ENCODE results near the gene NTMT1. TPM values are rescaled to one million over a fixed set of nuclear protein-coding genes. Genes with fewer than 3 reads are reported as not detected.
"Not testable (repeated sequence)": the region's sequence is repeated elsewhere in the genome, so short reads cannot be mapped to it uniquely, and the experiment has no call there.

Gene NTMT1
- total RNA-seq, 2 experiments from 2014 or later: 78.8 to 79.4 TPM

GRCh38 chr9:129646654-129647053 lies 20.7 kb downstream of the NTMT1 start:
- H3K27ac Mint-ChIP-seq: no peak overlapping the region
- no peaks in the 10 kb centered on the region for H3K36me3 Mint-ChIP-seq
- no peaks in the 10 kb centered on the region for H3K9me3 Mint-ChIP-seq
- no peak for DNase-seq
- H3K4me1 Mint-ChIP-seq: peaks cover 2% of the 10 kb centered on the region
- H3K4me3 Mint-ChIP-seq: no peak overlapping the region
- no peaks in the 10 kb centered on the region for H3K27me3 Mint-ChIP-seq

GRCh38 chr9:129647635-129648034 lies 21.7 kb downstream of the NTMT1 start:
- no peaks in the 10 kb centered on the region for H3K9me3 Mint-ChIP-seq
- no peak overlapping the region for H3K4me3 Mint-ChIP-seq
- no peak for DNase-seq
- H3K4me1 Mint-ChIP-seq: no peaks in the 10 kb centered on the region
- no peaks in the 10 kb centered on the region for H3K27me3 Mint-ChIP-seq
- no peak overlapping the region for H3K27ac Mint-ChIP-seq
- H3K36me3 Mint-ChIP-seq: no peaks in the 10 kb centered on the region

GRCh38 chr9:129648092-129648763 lies 22.3 kb downstream of the NTMT1 start:
- Mint-ChIP-seq H3K36me3 (no peaks in the 10 kb centered on the region), H3K4me3 (no peak overlapping the region), H3K9me3 (no peaks in the 10 kb centered on the region), H3K27ac (no peak overlapping the region), H3K27me3 (no peaks in the 10 kb centered on the region), H3K4me1 (no peaks in the 10 kb centered on the region)
- DNase-seq: no peak

GRCh38 chr9:129648764-129649115 lies 22.8 kb downstream of the NTMT1 start:
- DNase-seq: no peak
- H3K36me3 Mint-ChIP-seq: no peaks in the 10 kb centered on the region
- H3K4me1 Mint-ChIP-seq: no peaks in the 10 kb centered on the region
- H3K4me3 Mint-ChIP-seq: no peak overlapping the region
- no peaks in the 10 kb centered on the region for H3K9me3 Mint-ChIP-seq
- no peak overlapping the region for H3K27ac Mint-ChIP-seq
- no peaks in the 10 kb centered on the region for H3K27me3 Mint-ChIP-seq

GRCh38 chr9:129649726-129650679 lies 24.0 kb downstream of the NTMT1 start:
- H3K9me3 Mint-ChIP-seq: no peaks in the 10 kb centered on the region
- H3K4me1 Mint-ChIP-seq: no peaks in the 10 kb centered on the region
- H3K27ac Mint-ChIP-seq: no peak overlapping the region

GRCh38 chr9:129650680-129651235 lies 24.8 kb downstream of the NTMT1 start:
- Mint-ChIP-seq H3K9me3 (no peaks in the 10 kb centered on the region), H3K27ac (no peak overlapping the region), H3K4me3 (no peak overlapping the region), H3K27me3 (no peaks in the 10 kb centered on the region), H3K4me1 (no peaks in the 10 kb centered on the region), H3K36me3 (no peaks in the 10 kb centered on the region)
- no peak for DNase-seq

More at GRCh38 chr9:129649726-129650679, 24.0 kb downstream of the NTMT1 start:
- Mint-ChIP-seq H3K4me3 (no peak overlapping the region), H3K36me3 (no peaks in the 10 kb centered on the region), H3K27me3 (no peaks in the 10 kb centered on the region)
- DNase-seq: no peak

- no peaks in the 10 kb centered on the region for H3K9me3 Mint-ChIP-seq
- no peaks in the 10 kb centered on the region for H3K27me3 Mint-ChIP-seq
- H3K36me3 Mint-ChIP-seq: no peaks in the 10 kb centered on the region
- H3K4me1 Mint-ChIP-seq: no peaks in the 10 kb centered on the region
- H3K27ac Mint-ChIP-seq: no peak overlapping the region
- DNase-seq: no peak
- no peak overlapping the region for H3K4me3 Mint-ChIP-seq
Measured at GRCh38 chr9:129653823-129654553, 28.0 kb downstream of the NTMT1 start.

- Mint-ChIP-seq H3K27me3 (no peaks in the 10 kb centered on the region), H3K9me3 (no peaks in the 10 kb centered on the region), H3K27ac (no peak overlapping the region), H3K36me3 (no peaks in the 10 kb centered on the region), H3K4me3 (no peak overlapping the region), H3K4me1 (no peaks in the 10 kb centered on the region)
- no peak for DNase-seq
Measured at GRCh38 chr9:129654554-129655040, 28.6 kb downstream of the NTMT1 start.

- no peaks in the 10 kb centered on the region for H3K36me3 Mint-ChIP-seq
- H3K4me1 Mint-ChIP-seq: no peaks in the 10 kb centered on the region
- no peaks in the 10 kb centered on the region for H3K27me3 Mint-ChIP-seq
- DNase-seq: no peak
- H3K27ac Mint-ChIP-seq: no peak overlapping the region
- H3K9me3 Mint-ChIP-seq: no peaks in the 10 kb centered on the region
- H3K4me3 Mint-ChIP-seq: no peak overlapping the region
Measured at GRCh38 chr9:129655154-129655553, 29.2 kb downstream of the NTMT1 start.

GRCh38 chr9:129655696-129656095 lies 29.7 kb downstream of the NTMT1 start:
- no peak overlapping the region for H3K27ac Mint-ChIP-seq
- H3K4me3 Mint-ChIP-seq: no peak overlapping the region
- H3K9me3 Mint-ChIP-seq: no peaks in the 10 kb centered on the region

GRCh38 chr9:129656795-129657390 lies 30.9 kb downstream of the NTMT1 start:
- Mint-ChIP-seq H3K9me3 (no peaks in the 10 kb centered on the region), H3K4me3 (no peak overlapping the region), H3K27me3 (no peaks in the 10 kb centered on the region), H3K4me1 (no peaks in the 10 kb centered on the region), H3K27ac (no peak overlapping the region), H3K36me3 (no peaks in the 10 kb centered on the region)
- DNase-seq: no peak

More at GRCh38 chr9:129655696-129656095, 29.7 kb downstream of the NTMT1 start:
- Mint-ChIP-seq H3K27me3 (no peaks in the 10 kb centered on the region), H3K36me3 (no peaks in the 10 kb centered on the region), H3K4me1 (no peaks in the 10 kb centered on the region)
- no peak for DNase-seq

GRCh38 chr9:129661029-129661428 lies 35.1 kb downstream of the NTMT1 start:
- Mint-ChIP-seq H3K4me3 (no peak overlapping the region), H3K27me3 (peaks cover 14% of the 10 kb centered on the region), H3K27ac (no peak overlapping the region), H3K9me3 (no peaks in the 10 kb centered on the region), H3K4me1 (no peaks in the 10 kb centered on the region), H3K36me3 (no peaks in the 10 kb centered on the region)
- no peak for DNase-seq

GRCh38 chr9:129662239-129662638 lies 36.3 kb downstream of the NTMT1 start:
- H3K4me3 Mint-ChIP-seq, H3K9me3 Mint-ChIP-seq, H3K27ac Mint-ChIP-seq, DNase-seq, H3K36me3 Mint-ChIP-seq, H3K4me1 Mint-ChIP-seq: not testable (repeated sequence)
- H3K27me3 Mint-ChIP-seq: peaks cover 17% of the 10 kb centered on the region

- Mint-ChIP-seq H3K27me3 (peaks cover 32% of the 10 kb centered on the region), H3K27ac (no peak overlapping the region), H3K4me3 (peak overlapping the region; percentile 63), H3K4me1 (no peaks in the 10 kb centered on the region), H3K36me3 (no peaks in the 10 kb centered on the region), H3K9me3 (no peaks in the 10 kb centered on the region)
- peak; percentile 28 for DNase-seq
Measured at GRCh38 chr9:129664746-129665388, 38.9 kb downstream of the NTMT1 start.
